ENCODE results near the gene PPP1R14C. TPM values are rescaled to one million over a fixed set of nuclear protein-coding genes. Genes with fewer than 3 reads are reported as not detected.

PPP1R14C gene
- total RNA-seq, 1 donor from 2014 or later, result 0.26 TPM

DNA sequence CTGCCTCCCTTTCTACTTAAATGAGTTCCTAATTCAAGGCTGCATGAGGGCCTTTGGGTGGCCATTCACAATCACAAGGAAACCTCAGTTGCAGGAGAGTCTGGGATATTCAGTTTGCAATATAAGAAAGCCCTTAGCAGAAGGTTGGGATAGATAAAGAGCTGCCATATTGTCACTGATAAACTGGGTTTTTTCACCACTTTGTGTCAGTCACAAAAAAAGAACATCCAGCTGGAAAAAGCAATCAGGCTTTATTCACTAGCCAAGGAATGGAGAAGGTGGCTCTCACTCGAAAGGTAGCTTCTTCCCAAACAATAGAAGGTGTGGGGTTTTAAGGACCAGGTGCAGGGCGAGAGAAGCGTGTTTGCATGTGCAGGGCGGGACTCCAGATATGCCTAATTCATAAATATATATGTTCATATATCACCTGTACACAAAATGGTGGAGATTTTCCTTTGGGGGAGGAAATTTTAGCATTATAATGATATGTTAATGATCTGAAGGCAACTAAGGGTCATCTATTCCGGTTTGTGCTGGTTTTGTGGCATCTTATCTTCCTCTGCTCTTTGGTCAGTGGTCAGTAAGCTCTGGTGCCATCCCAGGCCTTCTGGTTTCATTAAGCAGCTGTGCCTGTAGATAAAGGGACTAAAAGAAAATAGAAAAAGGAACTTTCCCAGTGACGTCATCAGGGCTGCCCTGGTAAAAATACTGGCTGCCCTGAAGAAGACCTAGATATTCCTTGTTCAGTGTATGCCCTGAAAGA, 128.8 kb downstream of the PPP1R14C start:
- no peaks in the 10 kb centered on the region for H3K36me3 ChIP-seq
- Mint-ChIP-seq H3K4me1 (peaks cover 49% of the 10 kb centered on the region), H3K4me3 (no peak overlapping the region)

DNA sequence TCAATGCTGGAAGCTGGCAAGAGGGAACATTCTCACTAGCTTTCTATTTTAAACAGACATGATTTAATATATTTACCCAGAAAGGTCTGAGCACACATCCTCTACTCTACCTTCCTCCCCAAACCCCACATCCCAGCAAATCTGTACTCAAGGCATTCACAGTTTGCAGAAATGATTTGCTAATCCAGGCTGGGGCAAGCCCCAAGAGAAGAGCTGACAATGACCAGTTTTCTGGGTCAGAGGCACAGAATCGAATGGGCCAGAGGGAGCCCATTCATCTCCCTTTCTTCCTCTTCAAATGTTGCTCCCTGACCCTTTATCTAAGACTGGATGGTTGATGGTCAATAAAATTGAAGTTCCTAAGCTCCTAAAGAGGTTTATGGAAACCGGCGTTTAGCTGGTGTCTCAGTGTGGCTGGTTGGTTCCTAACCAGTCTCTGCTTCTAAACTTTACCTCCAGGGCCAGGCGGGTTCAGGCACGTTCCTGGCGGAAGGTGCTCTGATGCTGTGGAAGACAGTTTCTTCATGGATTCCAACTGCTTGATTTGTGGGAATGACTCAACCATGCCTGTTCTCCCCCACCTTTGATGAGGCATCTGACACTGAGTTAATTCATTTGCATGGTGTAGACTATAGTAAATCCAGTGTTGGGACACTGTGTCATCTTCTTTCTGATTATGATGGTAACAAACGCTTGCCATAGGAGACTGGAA, 129.6 kb downstream of the PPP1R14C start:
- TF ChIP-seq EZH2phosphoT487 (IDR thresholded peaks at IDR 0.05) (no peak), EZH2 (IDR thresholded peaks at IDR 0.05) (no peak)
- TF ChIP-seq, protein P1, sequence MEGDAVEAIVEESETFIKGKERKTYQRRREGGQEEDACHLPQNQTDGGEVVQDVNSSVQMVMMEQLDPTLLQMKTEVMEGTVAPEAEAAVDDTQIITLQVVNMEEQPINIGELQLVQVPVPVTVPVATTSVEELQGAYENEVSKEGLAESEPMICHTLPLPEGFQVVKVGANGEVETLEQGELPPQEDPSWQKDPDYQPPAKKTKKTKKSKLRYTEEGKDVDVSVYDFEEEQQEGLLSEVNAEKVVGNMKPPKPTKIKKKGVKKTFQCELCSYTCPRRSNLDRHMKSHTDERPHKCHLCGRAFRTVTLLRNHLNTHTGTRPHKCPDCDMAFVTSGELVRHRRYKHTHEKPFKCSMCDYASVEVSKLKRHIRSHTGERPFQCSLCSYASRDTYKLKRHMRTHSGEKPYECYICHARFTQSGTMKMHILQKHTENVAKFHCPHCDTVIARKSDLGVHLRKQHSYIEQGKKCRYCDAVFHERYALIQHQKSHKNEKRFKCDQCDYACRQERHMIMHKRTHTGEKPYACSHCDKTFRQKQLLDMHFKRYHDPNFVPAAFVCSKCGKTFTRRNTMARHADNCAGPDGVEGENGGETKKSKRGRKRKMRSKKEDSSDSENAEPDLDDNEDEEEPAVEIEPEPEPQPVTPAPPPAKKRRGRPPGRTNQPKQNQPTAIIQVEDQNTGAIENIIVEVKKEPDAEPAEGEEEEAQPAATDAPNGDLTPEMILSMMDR (IDR thresholded peaks at IDR 0.05), result no peak
- no peak for DNase-seq (ENCODE audit: low spot score)
- Mint-ChIP-seq H3K36me3 (no peaks in the 10 kb centered on the region), H3K9me3 (peaks cover 2% of the 10 kb centered on the region), H3K4me3 (no peak overlapping the region), H3K4me1 (peaks cover 49% of the 10 kb centered on the region), H3K27me3 (ENCODE audit: insufficient read depth, low read depth) (peaks cover 10% of the 10 kb centered on the region), H3K27ac (peak overlapping the region; percentile 86)
- Histone ChIP-seq H3K4me3 (no peak overlapping the region), H3K4me2 (no peak overlapping the region), H2AFZ (replicated peaks) (no peak overlapping the region), H3K9ac (no peak overlapping the region), H3K27ac (no peak overlapping the region), H4K20me1 (ENCODE audit: low read depth) (no peaks in the 10 kb centered on the region), H3K36me3 (no peaks in the 10 kb centered on the region), H3K27me3 (no peaks in the 10 kb centered on the region), H3K79me2 (ENCODE audit: low read depth) (no peaks in the 10 kb centered on the region), H3K9me3 (ENCODE audit: low read depth) (no peaks in the 10 kb centered on the region), H3F3A (ENCODE audit: low read depth) (no peaks in the 10 kb centered on the region), H3K4me1 (peaks cover 13% of the 10 kb centered on the region)

More for the DNA sequence above, 128.8 kb downstream of the PPP1R14C start:
- Histone ChIP-seq H3K4me1 (peaks cover 13% of the 10 kb centered on the region), H3F3A (ENCODE audit: low read depth) (no peaks in the 10 kb centered on the region), H4K20me1 (ENCODE audit: low read depth) (no peaks in the 10 kb centered on the region), H2AFZ (replicated peaks) (no peak overlapping the region), H3K27me3 (no peaks in the 10 kb centered on the region), H3K9ac (no peak overlapping the region), H3K4me3 (no peak overlapping the region), H3K27ac (no peak overlapping the region), H3K79me2 (ENCODE audit: low read depth) (no peaks in the 10 kb centered on the region), H3K9me3 (ENCODE audit: low read depth) (no peaks in the 10 kb centered on the region), H3K4me2 (no peak overlapping the region)
- Mint-ChIP-seq H3K36me3 (no peaks in the 10 kb centered on the region), H3K9me3 (peaks cover 2% of the 10 kb centered on the region), H3K27me3 (ENCODE audit: insufficient read depth, low read depth) (peaks cover 10% of the 10 kb centered on the region), H3K27ac (peak overlapping the region; percentile 86)
- no peak for DNase-seq (ENCODE audit: low spot score)
- no peak for TF ChIP-seq EZH2 (IDR thresholded peaks at IDR 0.05)
- TF ChIP-seq, protein P1 (IDR thresholded peaks at IDR 0.05), result no peak
- no peak for TF ChIP-seq EZH2phosphoT487 (IDR thresholded peaks at IDR 0.05)

DNA sequence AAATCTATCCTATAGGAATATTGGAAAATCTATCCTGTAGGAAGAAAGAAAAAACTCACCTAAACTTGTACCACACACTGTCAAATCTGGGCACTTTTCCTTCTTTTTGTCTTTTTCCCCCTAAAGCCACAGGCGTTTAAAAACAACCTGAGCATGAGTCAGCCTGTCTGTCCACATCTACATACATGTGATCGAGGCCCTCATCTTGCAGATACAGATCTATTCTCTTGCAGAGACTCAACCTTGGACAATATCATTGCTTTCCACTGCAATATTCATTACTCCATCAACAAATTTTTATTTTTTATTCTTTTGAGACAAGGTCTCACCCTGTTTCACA, 130.1 kb downstream of the PPP1R14C start:
- no peak overlapping the region for H3K4me3 ChIP-seq
- H3K4me2 ChIP-seq, result no peak overlapping the region
- H3K27ac ChIP-seq, result no peak overlapping the region
- DNase-seq (ENCODE audit: low spot score), result no peak
- Mint-ChIP-seq H3K4me3 (no peak overlapping the region), H3K9me3 (peaks cover 2% of the 10 kb centered on the region), H3K4me1 (peaks cover 48% of the 10 kb centered on the region), H3K27ac (no peak overlapping the region), H3K27me3 (ENCODE audit: insufficient read depth, low read depth) (peaks cover 10% of the 10 kb centered on the region), H3K36me3 (no peaks in the 10 kb centered on the region)
- no peak overlapping the region for H2AFZ ChIP-seq (replicated peaks)
- TF ChIP-seq EZH2phosphoT487 (IDR thresholded peaks at IDR 0.05), result no peak
- TF ChIP-seq, protein P1 (IDR thresholded peaks at IDR 0.05), result no peak
- no peak for TF ChIP-seq EZH2 (IDR thresholded peaks at IDR 0.05)
- H3K79me2 ChIP-seq (ENCODE audit: low read depth), result no peaks in the 10 kb centered on the region
- no peaks in the 10 kb centered on the region for H4K20me1 ChIP-seq (ENCODE audit: low read depth)
- no peak overlapping the region for H3K9ac ChIP-seq
- H3K9me3 ChIP-seq (ENCODE audit: low read depth), result no peaks in the 10 kb centered on the region
- no peaks in the 10 kb centered on the region for H3F3A ChIP-seq (ENCODE audit: low read depth)
- no peaks in the 10 kb centered on the region for H3K36me3 ChIP-seq
- peaks cover 13% of the 10 kb centered on the region for H3K4me1 ChIP-seq
- H3K27me3 ChIP-seq, result no peaks in the 10 kb centered on the region

All from neural progenitor cell (in vitro differentiated cells).